GM04503 (cell line): ENCODE data around the gene DHX32.

Experiments
- DNase-seq: peaks from one replicate; pipeline ENCODE4 v3.0.0-alpha.2; 2012; ENCODE audit warnings: low read depth

DHX32 gene

DNA sequence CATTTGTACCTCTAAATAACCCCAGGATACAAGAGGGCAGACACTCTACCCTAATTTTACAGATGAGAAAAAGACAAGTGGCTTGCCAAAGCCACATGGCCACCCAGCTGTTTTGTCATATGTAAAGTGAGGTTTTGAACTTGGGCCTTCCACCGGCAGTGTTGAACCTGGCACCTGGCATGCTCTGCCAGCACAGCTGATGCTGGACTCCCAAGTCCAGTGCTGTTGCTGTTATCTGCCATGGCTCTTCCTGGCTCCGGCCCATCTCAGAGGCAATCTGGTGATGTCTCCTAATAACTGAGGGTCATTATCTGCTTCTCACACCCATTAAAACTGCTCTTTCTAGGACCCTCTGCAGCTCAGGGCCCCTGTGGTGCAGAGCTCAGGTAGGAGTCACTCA lies 32.7 kb downstream of the DHX32 start:
- DNase-seq, result no peak

DNA sequence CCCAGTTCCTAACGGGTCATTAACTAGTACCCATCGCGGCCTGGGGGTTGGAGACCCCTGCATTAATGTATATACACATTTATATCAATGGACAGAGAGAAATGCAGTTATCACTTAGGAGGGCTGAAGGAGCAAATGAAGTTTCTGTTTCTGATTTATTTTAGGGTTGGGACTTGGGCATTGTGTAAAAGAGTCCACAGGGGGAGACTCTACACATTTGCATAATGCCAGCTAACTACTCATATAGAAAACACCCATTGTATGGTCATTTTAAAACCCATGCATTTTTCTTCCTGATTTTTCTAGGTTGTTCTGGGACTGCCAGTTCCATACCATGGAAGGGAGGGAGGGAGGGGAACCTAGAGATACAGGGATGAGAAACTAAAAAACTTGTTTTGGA lies 34.2 kb downstream of the DHX32 start:
- no peak for DNase-seq

DNA sequence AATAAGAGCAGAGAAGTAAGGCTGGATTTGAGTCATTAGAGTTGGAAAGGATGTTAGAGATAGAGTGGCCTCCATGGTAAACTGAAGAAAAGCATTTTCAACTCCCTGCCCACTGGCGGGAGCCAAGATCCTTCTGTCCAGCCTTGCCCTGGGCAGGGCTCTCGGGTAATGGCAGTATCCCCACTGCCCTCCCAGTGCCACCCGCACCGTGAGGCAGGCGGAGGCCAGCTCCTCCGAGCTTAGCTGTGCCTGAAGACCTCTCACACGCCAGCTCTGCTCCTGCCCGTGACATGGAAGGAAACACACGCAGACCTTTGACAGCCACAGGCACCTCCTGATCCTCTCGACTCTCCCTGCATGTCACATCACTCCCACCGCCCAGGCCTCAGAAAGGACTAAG lies 35.5 kb downstream of the DHX32 start:
- DNase-seq, result no peak

DNA sequence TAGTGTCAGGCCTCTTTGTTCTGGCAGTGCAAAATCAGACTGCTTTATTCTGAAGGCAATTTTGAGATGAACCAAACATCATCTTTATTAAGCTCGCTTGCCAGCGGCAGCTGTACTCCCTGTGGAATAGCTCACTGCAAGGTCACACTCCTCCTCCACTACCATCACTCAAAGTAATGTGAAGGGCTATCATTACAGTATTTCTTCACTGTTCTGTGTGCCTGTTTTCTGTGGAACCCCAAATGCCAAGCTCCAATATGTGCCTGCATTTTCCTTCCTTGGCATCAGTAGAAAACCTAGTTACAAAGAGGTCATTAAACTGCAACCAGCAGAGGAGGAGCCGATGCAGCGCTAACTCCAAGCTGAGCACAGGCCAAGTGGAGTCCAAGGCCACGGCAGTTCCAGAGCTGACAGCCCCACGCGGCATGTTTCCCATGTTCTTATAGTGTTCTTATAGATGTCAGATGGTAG lies 36.3 kb downstream of the DHX32 start:
- no peak for DNase-seq

DNA sequence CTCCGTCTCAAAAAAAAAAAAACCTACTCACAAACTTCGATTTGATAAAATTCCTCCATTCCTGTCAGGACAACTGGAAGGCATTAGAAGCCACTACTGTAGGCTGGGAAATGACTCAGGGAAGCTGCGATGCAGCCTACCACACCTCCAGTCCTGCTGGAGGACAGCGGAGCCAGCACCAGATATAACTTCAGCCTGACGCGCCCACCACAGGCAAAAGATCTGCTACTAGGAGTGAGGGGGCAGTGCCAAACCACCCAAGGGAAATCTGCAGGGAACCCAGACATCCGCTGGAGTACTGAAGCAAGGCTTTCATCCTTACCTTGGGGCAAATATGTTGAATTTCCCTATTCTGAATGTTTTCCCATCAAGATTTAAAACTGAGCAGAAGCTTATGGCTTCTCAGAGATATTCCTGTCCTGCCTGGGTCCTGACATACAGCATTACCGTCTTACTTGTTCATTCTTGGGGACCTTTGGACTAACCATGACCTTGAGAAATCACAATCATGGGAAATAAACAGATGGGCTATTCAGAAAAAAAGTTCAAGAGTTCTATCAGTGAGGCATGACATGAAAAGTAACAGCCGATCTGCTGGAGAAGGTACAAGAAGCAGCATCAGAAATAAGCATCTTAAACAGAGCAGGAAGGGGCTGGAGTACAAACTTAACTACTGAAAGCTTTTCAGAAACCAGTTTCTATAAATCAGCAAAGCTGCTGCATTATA lies 37.3 kb downstream of the DHX32 start:
- no peak for DNase-seq

DNA sequence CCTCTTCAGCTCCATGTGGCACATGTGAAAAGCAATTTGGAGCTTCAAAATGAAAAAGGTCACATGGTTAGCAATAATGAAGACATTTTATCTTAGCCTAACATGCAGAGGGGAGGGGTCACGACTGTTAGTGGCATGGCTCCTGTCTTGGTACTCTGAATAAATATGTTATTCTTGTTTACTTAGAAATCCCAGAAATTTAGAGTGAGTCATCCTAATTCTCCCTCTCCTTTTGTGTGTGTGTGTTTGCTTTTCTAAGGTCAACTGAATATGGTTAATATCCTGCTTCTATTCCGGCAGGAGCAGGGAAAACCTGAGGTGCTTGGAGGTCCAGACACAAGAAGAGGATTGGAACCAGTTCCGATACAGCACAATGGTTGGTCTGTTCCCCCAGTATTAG lies 40.1 kb downstream of the DHX32 start:
- no peak for DNase-seq

DNA sequence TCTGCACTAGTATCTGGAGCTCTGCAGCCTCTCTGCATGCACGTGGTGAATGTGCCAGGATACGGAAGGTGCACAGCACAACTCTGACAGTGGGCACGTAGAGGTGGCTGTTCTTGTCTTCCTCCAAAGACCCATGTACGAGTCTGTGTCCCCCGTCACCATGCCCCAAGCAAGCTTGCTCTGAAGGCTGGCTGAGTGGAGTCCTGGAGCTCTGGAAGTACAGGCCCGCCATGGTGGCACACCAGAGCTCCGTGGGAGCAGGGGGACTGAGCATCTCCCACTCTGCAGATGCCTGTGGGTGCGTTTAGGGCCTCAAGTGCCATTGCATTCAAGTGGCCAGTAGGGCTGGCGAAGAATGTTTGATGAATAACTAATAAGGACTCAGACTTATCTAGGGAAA lies 40.7 kb downstream of the DHX32 start:
- no peak for DNase-seq

DNA sequence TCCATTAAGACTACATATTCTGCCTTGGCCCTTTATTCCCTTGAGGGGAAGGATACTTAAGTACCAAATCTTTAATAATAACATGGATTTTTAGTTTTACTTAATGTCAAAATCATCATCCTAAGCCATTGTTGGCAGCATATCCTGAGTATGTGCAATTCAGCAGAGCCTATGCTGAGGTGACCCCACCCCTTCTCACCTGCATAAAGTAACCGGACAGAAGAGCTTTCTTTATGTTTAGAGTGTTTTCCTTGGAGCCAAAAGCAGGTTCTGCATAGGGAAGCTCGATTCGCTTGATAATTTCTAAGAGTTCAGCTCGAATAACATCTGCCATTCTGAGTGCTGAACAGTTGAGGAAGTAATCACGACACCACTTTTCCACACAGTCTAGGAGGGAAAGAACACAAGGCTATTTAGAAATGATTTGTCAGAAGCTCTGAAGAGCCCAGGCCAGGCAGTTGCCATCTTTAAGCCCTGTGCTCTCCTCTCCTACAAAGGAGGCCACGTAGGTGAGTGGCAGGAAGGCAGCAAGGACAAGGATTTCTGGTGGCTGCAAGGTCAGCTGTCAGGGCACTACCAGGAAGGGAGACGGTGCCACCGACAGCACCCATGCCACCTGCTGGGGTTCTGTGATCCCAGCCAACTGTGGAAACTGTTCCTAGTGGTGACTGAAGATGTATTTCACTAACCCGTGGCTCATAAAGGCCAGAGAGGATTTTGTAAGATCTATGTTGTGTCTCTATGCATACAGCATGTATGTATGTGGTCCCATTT lies 42.1 kb downstream of the DHX32 start:
- DNase-seq, result no peak

DNA sequence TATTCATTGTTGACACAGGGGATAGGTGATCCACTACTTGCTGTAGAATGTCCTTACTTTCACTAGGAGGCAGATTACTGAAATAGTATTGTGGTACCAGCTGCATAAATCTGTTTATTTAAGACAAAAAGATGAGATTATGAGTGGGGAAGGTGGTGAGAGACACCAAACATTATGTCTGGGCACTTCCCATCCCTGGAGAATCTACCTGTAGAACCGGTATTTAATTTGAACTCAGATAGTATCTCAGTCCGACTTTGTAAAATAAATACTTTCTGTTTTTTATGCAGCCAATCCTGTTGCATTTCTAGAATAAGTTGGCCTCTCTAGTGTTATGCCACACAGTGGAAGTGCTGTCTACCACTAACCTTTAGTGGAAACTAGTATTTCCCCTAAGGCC lies 44.3 kb downstream of the DHX32 start:
- no peak for DNase-seq

DNA sequence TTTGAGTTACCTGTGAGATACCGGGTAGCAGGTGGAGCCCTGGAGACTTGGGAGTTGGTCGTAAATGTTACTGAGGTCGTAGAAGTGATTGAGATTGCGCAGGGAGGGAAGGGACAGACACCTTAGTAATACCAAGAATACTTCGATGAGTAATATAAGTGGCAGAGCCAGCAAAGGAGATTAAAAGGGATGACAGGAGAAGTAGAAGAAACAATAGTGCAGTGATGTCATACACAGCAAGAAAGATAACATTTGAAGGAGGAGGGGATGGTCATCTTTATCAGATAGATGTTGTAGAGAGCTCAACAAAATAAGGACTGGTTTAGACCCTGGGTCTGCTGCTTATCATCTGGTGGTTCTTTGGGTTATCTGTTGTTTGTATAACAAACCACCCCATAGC lies 52.8 kb downstream of the DHX32 start:
- no peak for DNase-seq

DNA sequence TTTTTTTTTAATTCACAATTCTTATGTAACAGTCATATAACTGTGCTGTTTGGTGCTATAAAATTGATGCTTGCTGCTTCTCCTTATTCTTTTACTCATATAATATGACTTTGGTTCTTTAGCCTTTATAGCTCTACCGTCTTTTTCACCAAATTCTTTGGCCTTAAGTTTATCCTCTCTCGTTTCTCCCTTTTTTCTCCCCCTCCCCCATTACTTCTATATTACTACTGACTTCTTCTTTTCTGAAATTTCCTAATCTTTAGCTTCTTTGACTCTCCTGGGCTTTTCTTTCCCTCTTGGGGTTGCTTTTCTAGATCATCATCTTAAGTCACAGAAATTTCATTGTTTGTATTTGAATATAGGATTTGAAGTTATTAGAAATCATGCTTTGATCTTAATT lies 54.0 kb downstream of the DHX32 start:
- no peak for DNase-seq

DNA sequence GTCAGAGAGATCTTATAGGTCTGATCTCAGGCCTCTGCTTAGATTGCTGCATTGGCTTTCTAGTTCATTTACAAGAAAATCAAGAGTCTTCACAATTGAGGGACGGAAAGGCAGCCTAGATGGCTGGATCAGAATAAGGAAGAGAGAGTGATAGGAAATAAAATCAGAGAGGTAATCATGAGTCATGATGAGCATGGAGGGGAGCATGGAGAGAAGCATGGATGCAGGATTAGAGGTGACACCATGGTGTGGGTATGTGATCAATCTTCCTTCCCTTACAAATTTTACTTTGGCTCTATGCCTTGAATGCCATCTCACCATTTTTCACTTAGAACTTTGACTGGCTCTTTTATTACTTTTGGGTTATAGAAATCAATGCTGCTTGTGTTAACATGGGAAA lies 56.4 kb downstream of the DHX32 start:
- no peak for DNase-seq

DNA sequence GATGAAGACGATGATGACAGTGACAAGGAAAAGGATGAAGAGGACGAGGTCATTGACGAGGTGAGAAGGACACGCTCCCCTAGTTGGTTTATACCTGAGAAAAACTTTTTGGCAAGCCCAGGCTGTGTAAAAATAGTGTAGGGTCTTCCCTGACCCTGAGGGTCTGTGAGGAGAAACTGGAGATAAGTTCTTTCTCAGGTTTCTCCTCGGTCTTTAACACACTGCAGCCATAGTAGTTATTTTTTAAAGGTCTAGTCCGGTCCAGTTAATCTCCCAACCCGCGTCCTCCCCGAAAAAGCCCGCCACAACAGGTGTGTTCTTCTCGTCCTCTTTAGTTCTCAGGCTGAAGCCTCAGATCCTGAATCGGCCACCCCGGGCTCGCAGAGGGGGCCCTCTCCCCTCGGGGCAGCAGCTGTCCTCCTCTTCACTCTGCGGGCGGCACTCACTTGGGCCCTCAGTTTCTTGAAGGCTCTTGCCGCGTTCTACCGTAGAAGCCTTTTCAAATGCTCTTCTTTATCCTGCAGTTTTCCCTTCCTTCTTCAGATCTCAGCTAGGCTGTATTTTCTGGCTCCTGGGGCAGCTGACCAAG lies 57.3 kb downstream of the DHX32 start:
- DNase-seq, result no peak

DNA sequence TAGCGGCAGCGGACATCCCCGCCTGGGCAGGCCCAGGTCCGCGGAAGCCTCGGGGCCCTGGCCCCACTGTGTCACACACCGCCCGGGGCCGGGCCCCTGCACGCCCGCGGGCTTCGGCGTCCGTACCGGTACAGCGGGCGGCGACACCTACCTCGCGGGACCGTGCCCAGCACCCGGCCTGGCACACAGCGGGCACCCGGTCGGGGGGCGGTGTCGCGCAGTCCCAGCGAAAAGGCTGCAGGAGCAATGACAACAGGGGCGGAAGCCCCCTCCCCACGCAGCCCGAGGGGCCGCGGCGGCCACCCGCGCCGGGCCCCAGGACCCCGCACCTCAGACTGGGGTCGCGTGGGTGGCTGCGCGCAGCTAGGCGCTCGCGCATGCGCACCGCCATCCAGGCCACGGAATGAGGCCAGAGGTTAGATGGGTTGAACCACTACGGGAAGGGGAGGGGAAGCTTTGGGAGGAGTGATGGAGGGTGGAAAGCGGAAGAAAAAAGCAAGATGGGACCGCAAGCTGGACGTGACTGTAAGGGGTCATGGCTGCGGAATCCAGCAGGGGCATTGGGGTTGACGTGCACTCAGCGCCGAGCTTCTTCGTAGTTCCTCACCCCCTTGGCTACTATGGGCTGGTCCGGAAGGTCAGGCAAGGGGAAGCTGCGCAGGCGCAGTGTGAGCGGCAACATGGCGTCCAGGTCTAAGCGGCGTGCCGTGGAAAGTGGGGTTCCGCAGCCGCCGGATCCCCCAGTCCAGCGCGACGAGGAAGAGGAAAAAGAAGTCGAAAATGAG lies 58.0 kb downstream of the DHX32 start, which contains the start of the genes BCCIP and UROS:
BCCIP (plus strand) TSS at position 669 of the 785 bp plus-strand sequence; CDS start at position 681, 12 bp downstream.
UROS (minus strand) TSS at position 381 of the 785 bp plus-strand sequence. CDS start 6,759 bp downstream, outside the sequence.
- DNase-seq, result peak; percentile 39

DNA sequence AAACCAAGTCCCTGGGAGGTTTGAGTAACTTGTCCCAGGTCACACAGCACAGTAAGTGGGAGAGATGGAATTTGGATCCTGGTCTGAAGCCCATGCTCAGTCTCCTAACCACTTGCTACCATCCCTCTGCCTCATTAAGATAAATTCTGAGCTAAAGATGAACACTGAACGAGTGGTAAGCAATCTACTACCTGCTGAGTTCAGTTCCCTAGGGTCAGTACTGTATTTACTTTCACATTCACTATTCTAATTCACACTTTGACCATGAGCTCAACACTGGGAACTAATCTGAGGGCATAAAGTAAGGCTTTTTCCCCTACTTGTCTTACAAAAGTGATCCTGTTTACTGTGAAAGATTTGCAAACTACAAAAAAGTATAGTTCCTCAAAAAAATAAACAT lies 60.4 kb downstream of the DHX32 start:
- DNase-seq, result no peak

DNA sequence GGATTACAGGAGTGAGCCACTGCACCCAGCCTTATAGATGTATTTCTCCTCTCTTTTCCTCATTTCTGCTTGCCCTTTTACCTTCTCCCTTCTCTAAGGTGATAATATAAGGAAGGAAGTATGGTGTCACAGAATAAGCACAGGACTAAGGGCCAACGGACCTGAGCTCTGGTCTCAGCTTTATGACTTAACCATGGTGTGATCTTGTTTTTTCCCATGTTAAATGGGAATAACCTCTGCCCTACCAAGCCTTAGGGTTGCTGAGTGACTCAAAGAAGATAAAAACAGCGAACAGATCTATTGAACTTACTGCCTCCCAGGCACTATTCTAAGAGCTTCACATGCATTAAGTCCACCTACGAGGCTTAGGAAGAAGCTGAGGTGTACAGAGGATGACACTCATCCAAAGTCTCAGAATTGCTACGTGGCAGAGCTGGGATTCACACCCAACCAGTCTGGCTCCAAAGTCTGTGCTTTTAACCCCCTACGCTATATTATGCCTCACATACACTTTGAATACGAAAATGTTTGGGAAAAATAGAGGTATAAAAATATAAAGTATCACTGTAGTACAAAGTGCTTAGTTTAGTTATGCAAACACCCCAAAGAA lies 63.6 kb downstream of the DHX32 start:
- no peak for DNase-seq

DNA sequence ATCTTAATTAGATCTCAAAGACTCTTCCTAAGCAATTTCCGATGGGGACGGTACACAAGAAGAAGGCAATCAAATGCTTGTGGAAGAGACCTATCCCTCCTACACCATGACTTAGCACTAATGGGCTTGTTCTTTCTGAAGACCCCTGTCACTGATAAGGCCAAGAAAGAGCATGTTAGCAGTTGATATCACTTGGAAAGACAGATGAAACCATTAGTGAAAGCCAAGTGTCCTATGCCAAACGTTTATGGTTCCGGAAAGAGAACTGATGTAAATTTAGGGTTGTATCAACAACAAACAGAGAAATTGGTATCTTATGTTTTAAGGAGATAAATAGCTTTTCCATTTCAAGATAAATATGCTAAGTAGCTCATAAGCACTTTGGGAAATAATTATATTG lies 64.5 kb downstream of the DHX32 start:
- no peak for DNase-seq

DNA sequence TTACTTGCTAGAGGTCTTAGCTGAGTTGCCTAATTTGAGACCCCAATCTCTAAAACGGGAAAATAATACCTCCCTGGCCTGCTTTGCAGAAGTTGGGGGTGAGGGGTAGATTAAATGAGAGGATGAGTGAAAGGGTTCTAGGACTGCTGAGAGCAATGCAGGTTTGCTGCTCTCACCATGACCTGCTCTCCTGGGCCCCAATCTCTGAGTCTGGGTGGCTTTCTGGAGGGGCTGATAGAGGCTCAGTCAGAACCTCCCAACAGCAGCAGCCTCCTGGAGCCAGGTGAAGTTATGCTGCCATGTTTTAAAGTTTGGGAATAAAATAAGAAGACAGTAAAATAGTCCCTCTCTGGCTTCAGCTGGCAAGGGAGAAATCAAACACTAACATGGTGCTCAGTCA lies 65.3 kb downstream of the DHX32 start:
- no peak for DNase-seq

DNA sequence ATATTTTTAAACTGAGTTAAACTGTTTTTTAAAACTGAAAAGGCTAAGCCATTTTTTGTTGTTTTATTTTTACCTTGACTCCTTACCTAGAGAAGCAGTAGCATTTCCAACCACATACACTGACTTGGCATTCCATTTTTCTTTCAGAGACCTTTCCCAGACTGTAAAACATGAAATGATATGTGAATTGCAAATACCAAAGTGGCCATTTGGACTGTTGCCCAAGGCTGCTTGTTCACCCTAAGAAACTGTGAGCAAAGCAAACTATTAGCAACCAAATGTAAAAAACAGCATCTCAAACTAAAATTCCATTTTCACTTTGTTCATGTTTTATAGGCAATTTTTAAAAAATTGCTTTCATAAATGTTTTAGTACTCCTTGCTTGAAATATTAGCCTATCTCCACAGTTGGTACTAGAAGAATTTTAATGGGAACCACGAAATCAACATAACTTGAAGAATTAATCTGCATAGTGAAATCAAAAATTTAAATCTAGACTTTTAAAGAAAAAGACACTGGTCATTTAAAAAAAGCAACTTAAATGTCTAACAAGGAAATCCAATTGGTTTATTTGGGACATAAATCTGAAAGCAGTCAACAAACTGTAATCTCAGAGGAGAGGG lies 68.9 kb downstream of the DHX32 start:
- DNase-seq, result peak; percentile 49

DNA sequence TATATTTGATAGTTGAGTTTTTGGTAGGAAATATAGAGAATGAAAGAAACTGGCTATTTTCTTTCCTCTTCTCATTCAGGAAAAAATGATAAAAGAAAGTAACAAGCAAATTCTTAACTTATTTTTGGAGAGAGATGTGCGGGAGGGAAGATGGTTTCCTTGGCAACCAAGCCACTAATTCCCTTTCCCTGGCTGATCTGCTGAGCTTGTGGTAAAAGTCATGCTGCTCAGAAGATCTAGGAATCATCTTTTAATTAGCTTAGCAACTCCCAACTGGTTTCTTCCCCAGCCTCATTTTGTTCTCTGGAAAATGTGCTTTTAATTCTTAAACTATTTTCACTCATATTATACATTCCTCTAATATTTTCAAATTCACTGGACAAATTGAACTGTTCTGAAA lies 69.8 kb downstream of the DHX32 start:
- peak; percentile 45 for DNase-seq

DNA sequence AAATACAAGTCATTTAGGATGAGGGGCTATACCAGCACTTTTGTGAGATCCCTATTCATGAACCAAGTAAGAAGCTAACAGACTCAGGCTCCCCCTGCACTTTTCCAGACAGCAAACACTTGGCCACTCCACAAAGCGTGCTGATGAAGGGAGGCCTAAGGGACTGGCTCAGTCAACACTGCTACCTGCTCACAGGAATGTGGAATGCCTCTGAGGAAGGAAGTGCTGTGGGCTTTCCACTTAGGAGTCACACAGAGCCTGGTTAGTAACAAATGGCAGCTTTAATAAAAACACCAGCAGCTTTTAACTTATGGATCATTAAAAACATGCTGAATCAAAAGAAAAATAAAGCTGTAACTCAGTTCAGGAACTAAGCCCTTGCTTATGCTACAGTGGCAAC lies 73.0 kb downstream of the DHX32 start:
- DNase-seq, result no peak
